Endometrial microvascular endothelial cells (primary cell): ENCODE measurements around the gene GPRC5D. TPM values are rescaled to one million over a fixed set of nuclear protein-coding genes. Genes with fewer than 3 reads are reported as not detected.

ENCODE experiments used
- in situ Hi-C: cut with HindIII; loops from 2 replicates; pipeline ENCODE4 v1.10.0; 2017; ENCODE audit warnings: low sequenced_read_pairs, low pct_unique_long_range_greater_than_20kb; ENCODE audit errors: inconsistent ontology term
- total RNA-seq: library from RNA; depleted of rRNA; stranded (reverse); fragments of >200 nt; gene quantifications from one replicate; pipeline ENCODE4 v1.2.3, GENCODE V29; 2015; ENCODE audit errors: inconsistent ontology term

GPRC5D gene
- total RNA-seq, 1 donor from 2014 or later = not detected

DNA sequence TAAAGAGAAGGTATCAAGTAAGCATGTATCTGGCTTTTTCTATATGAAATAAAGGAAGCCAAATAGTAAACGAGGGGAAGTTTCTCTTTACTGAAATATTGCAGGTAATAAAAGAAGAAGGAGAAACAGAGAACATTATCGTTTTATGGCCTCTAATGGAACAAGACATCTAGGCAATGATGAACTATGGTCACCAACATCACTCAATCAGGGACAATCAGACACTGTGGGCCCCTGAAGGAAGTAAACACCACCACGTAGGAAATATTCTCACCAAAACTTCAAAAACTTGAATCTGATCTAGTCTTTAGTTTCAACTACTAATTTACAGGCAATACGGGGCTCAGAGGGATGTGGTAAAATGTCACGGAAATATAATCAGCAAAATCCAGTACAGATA is 32.2 kb upstream of the GPRC5D start:
- in situ Hi-C loops = loop anchor here (25.0 kb wide), 1 partner anchor 147 kb away; no protein-coding TSS in a partner anchor

DNA sequence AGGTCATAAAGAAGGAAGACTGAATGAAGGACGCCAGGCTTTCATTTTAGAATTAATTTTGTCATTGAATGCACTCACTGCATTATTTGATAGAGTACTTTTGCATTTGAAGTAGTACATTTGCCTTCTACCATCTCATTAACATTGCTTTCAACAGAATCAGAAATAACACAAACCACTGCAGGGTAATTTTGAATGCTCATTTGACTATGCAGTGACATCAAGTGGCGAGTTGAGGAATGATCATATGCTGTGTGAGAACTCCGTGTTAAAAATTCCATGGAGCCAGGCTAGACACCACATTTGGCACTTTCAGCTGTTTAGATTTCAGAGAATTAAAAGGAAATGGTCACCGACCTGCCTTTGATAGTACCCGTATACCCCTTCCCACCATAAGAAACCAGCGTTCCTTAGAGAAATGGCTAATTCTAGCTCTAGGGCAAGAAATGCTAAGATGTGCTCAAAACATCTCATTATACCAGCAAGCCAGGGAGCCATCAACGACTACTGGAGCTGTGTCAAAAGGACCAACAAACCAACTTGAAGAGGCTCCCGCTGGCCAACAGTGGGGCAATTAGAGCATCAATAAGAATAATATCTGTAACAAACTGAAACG is 31.6 kb upstream of the GPRC5D start:
- in situ Hi-C loops = loop anchor here (25.0 kb wide), 1 partner anchor 146 kb away; no protein-coding TSS in a partner anchor

DNA sequence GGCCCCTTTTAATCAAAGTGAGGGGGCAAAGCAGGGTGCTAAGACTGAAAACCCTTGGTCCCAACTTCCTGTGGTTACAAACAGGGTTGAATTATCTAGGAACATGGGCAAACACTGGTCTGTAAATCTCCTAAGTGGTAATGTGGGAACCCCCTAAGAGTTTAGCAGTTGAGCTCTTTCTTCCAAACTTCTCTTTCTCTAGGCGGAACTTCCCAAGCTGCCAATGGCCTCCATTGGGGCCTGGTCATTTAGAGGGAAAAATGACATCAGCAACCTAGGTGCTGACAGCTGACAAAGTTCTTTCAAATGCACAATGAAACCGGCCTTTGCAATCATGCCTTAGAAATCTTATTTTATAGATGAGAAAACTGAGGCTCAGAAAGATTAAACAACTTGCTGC is 30.4 kb upstream of the GPRC5D start:
- in situ Hi-C loops = loop anchor here (25.0 kb wide), 1 partner anchor 145 kb away; no protein-coding TSS in a partner anchor

DNA sequence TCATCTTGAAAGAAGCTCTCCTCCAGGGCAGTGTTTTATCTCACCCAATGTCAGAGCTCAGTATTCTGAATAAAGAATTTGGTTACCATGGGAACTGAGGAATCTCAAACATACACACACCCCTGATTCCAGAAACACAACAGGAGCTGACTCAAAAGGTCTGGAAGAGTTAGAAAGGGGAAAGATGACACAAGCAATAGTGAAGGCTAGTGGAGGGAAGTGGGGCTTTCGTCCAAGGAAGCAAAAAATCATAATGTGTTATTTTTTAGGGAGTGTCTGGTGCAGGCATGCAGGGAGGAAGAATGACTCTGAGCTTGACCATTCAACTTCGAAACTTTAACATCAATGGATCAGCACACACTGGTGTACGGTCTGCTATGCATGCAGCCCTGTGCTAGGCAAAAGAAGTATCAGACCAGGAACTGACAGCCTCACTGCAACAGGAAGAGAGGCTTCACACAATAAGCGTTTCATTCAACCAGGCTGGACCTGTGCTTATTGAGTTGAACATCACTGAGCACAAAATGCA is 27.8 kb upstream of the GPRC5D start:
- in situ Hi-C loops = loop anchor here (25.0 kb wide), 1 partner anchor 142 kb away; no protein-coding TSS in a partner anchor

DNA sequence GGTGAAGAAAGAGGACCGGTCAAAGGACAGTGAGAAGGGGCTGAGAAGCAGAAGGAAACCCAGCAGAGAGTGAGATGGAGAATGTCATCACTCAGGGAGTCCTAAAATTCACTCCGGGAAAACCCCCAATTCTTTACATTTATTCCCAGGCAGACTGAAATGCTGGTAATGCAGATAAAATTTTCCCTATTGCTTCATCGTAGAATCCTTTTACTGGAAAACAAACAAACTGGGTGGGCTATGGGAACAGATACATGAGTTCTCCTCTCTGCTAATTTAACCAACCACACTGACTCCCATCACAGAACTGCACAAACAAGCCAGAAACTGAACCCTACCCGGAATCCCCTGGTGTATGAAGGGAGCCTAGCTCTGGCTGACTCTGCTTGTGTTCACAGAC is 27.2 kb upstream of the GPRC5D start:
- in situ Hi-C loops = loop anchor here (25.0 kb wide), 1 partner anchor 142 kb away; no protein-coding TSS in a partner anchor

DNA sequence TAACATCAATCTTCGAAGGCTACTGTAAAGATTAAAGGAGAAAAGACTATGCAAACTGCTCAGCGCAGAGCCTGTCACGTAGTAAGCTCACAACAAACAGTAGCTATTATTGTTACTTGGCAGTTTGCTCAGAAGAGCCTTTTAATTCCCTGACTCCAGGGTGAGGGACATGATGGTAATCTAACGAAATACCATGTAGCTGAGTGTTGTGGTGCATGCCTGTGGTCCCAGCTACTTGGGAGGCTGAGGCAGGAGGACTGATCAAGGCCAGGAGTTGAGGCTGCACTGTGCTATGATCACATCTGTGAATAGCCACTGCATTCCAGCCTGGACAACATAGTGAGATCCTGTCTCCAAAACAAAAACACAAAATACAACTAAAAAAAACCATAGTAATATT is 25.3 kb upstream of the GPRC5D start:
- in situ Hi-C loops = loop anchor here (25.0 kb wide), 1 partner anchor 140 kb away; no protein-coding TSS in a partner anchor

DNA sequence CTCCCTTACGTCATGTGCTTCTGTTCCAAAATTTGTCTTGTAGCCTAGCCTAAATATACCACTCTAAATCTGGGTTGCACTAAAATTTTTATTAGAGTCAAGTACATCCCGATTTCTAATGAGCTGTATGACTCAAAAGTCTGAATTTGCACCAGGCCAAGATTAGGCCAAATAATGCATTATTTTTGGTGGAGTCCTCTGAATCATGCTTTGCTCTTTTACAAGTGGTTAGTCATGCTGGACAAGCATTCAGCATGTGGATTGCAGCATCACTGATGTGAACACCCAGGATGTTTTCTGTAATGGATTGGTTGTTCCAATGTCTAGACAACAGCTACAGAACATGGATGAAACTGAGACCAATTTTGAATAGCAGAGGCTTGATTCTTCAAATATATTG is 24.4 kb upstream of the GPRC5D start:
- in situ Hi-C loops = loop anchor here (25.0 kb wide), 1 partner anchor 139 kb away; no protein-coding TSS in a partner anchor

DNA sequence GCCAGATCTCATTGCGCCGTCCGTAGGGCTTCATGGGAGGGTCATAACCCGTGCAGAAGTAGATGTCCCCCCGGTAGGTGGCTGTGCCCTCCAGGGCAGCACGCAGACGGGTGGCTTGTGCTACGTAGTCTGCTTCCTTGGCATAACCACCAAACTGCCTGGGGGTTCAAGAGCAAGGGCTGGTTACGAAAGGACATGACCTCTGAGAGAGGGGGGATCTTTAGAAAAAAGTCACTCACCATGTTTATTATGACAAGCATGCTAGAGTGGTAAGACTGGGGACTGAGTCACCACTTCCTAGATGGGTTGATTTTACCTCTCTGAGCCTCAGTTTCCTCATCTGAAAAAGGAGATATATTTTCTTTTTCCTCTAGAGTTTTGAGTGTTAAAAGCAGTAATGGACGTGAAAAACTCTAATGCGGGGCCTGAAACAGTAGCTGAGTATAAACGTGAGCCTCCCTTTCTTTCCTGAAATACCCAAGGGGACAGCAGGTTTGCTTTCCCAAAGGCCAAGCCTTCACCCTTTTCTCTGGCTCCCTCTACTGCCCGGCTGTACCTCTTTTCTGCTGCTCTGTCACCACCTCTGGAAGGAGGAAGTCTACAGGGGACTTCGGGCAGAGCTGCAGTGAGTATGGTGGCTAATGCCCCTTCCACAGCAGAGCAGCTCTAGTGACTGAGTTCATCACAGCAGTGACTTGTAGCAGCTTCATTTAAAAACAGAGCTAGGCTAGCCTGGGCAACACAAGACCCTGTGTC is 23.5 kb upstream of the GPRC5D start:
- in situ Hi-C loops = loop anchor here (25.0 kb wide), 1 partner anchor 138 kb away; no protein-coding TSS in a partner anchor

DNA sequence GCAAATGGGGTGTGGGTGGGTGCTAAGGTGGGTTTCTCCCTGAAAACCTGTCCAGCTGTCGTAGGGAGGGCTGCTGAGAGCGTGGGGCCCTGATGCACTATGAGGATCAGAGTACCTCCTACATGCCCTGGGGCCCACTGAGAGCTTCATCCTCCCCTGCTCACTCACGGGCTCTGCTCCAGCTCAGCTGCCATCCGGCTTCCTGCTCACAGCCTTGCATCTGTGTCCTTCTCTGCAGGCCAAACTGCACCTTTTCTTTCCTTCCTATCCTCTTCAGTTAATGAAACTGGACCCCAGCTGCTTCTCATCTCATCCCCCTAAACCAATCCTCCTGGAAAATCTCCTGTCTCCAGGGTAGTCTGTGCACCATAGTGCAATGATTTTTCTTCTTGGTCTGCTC is 22.2 kb upstream of the GPRC5D start:
- in situ Hi-C loops = no loop called here

DNA sequence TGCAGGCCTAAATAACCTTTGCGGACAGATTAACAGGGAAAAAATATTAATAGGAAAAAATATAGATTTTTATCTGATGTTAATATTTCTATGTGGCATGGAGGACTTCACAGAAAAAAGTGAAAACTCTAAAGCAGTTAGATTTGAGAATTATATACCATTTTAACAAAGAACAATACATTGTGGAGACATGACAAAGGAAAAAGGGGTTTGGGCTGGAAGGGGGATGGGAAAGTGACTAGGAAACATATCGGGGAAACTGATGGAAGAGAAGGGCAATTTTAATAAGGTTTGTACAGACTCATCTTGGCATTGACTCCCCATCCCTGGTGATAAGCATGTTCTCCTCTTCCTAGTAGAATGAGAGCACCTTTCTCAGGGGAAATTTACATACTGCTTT is 21.0 kb upstream of the GPRC5D start:
- in situ Hi-C loops = no loop called here

DNA sequence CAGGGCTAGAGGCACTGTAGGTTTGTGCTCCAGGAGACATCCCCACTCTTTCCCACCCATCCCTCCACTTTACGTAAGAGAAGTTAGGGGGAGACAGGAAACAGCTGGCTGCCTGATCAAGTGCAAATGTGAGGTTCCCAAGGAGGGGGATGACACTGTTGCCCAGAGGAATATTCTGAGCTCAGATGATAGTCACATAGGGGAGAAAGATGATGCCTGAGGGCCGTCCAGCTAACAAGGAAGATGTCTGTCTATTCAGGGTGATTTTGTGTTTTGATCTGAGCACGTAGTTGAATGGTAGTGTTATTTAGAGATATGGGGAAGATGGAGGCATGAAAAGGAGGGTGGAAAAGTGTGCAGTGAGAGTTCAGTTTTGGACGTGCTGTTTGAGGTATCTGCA is 13.9 kb upstream of the GPRC5D start:
- in situ Hi-C loops = no loop called here

DNA sequence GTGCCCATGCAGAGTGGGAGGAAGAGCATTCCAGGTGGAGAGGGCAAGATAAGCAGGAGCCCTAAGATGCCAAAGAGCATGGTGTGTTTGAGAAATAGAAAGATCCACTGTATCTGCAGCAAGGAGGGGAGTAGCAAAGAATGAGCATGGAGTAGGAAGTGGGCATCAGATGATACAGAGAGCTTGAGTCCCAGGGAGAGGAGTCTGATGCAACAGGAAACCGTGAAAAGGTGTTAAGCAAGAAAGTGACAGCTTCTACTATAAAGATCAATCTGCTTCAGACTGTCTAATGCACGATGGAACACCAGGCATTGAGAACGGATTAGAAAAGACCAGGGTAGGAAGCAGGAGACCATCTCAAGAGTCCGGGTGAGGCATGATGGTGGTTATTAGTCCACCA is 12.3 kb upstream of the GPRC5D start:
- in situ Hi-C loops = no loop called here

DNA sequence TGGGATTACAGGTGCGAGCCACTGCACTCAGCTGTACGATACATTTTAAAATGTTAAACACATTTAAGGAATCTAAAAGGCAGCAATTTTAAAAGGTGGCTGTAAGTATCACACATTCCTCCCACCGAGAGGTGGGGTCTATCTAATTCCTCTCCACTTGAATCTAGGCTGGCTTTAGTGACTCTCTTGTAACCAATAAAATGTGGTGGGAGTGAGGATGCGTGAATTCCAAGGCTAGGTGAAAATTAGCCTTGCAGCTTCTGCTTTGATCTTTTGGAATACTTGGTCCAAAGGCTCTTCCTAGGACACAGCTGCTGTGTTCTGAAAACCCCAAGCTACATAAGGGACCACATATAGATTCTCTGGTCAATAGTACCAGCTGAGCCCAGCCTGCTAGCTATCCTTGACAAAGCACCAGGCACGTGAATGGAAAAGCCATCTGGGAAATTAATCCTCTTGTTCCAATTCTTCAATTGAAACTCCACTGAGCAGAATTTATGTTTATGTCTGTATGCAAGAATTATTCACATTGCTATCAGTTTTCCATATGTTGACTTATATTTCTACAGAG is 8.8 kb upstream of the GPRC5D start:
- in situ Hi-C loops = no loop called here

DNA sequence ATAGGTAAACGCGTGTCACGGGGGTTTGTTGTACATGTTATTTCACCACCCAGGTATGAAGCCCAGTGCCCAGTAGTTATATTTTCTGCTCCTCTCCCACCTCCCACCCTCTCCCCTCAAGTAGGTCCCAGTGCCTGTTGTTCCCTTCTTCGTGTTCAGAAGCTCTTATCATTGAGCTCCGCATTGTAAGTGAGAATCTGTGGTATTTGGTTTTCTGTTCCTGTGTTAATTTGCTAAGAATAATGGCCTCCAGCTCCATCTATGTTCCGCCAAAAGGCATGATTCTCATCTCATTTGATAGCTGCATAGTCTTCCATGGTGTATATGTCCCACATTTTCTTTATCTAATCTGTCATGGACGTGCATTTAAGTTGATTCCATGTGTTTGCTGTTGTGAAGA is 6.9 kb upstream of the GPRC5D start:
- in situ Hi-C loops = no loop called here

DNA sequence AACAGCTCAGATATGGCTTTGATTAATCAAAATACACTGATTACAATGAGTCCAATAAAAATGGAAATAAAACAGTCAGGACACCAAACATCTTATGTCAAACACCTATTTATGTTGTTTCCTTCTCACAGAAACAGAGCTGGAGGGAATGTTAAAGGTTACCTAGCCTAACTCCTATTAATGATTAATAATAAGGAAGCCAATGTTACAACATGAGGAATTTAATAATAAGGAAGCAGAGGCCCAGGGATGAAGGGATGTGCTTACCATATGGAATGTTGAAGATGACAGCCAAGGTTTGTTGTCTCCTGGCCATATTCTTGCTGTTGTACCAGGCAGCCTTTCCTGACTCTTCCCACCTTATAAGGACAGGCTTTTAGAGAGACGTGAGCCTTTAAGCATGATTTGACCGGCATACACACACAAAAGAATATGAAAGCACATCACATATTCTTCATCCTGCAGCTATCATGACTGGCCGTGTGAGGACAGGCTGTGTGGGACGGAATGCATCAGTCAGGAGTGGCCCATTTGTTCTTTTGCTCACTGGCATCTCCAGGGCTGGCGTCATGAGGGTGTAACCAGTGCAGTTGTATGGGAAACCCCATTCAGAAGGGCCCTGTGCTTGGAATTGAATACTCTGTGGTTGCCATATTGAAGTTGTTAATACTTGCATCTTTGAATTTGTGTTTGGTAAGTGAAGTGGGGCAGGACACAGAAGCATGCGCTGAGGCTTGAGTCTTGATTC is 3.1 kb upstream of the GPRC5D start:
- in situ Hi-C loops = no loop called here

DNA sequence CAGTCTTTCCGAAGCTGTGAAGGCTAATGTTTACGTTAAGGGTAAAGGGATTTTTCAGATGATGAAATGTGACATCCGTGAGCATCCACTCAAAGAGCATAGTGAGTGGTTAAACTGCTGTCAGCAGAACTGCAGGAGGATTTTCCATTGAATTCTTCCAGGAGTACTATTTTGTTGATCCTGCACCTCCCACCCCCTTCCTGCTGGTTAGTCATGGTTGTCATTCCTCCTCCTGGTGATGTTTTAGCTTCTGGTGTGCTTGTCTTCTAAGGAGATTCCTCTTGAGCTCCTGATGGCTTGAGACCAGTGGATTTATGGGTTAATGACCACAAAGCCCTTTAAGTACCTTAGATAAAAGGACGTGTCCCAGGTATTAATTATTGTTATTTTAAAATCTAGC is 2.4 kb upstream of the GPRC5D start:
- in situ Hi-C loops = no loop called here

DNA sequence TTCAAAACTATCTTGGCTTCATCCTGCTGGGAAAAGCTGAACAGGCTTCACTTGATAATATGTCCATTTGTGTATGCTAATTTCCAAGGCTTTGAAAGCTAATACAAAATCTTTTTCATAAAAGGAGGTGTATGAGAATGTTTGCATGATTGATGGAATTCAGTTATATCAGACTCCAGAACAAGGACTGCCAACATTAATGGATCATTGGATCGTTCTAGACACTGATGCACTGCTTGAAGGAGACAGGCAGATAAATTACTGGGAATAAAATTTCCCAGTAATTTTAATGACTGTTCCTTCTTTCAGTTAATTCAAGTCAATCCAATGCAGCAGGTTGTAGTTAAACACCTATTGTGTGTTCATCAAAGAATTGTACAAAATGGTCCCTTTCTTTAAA is 466 bp downstream of the GPRC5D start:
- in situ Hi-C loops = no loop called here

DNA sequence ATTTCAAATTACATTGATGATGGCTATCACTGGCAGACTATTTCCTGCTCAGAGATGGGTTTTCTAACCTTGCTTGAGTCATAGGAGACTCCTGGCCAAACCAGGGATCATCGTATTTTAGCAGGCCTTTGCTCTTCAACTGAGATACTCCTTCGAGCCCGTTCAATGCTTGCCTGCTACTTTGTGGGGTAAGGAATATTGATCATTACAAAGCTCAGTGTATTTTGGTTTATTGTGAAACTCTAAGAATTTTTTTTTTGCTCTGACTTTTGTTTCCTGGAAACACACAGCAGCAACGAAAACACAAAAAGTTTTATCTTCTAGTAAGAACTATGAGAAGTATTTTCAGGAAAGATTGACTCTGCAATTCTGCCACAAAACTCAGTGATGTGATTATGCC is 4.1 kb downstream of the GPRC5D start:
- in situ Hi-C loops = no loop called here
